Measurements from ENCODE around the gene MPC1. TPM values are rescaled to one million over a fixed set of nuclear protein-coding genes. Genes with fewer than 3 reads are reported as not detected.
A peak's percentile ranks its signal among the peaks of the same experiment; 100 is the strongest.

Gene MPC1
- total and polyA plus RNA-seq, 2 donors from 2014 or later, result 74.1 to 313 TPM

DNA sequence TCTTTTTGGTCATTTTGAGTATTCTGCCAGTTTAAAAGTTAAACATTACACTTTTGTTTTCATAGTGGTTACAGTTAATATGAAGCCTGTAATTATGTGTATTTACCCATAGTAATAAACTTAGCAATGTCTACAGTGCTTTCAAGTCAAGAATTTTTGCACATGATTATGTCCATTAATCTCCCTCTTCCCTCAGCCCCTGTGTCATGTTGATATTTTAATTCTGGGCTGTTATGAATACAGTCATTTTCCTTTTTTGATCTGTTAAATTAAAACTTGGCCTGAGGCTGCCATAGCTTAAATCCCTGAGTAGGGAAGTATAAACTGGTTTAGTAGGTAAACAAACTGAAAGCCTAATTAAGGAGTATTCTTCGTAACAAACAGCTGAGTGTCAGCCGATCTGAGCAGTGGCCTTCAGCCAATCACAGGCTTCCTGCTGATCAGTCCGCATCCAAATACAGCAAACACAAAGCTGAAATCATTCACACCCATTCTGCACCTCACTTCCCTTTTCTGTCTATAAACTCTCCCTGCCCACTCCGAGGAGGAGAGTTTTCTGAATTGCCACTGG, 30.9 kb downstream of the MPC1 start:
- Histone ChIP-seq H3K9ac (ENCODE audit: low read length in 3 of 3) (no peak overlapping the region), H3K27ac (ENCODE audit: low read depth in 2 of 2, low read length in 2 of 2) (no peak overlapping the region), H3K9me3 (ENCODE audit: control insufficient read depth in 2 of 3, insufficient read depth in 1 of 3, low read length in 3 of 3) (no peaks in the 10 kb centered on the region), H3K27me3 (ENCODE audit: control insufficient read depth, insufficient read depth, low read length) (no peaks in the 10 kb centered on the region), H3K4me3 (ENCODE audit: low read length in 3 of 3) (peak overlapping the region in 1 of 3 donors; percentile 13), H3K36me3 (ENCODE audit: control insufficient read depth in 2 of 3, insufficient read depth in 3 of 3, low read length in 3 of 3) (no peaks in the 10 kb centered on the region), H3K4me1 (ENCODE audit: control insufficient read depth in 2 of 3, insufficient read depth in 2 of 3, low read depth in 1 of 3, low read length in 3 of 3) (no peaks in the 10 kb centered on the region)
- peak in 2 of 5 donors; percentile 9 to 19 for DNase-seq
- no peak for FAIRE-seq
- intact Hi-C loops (cut with DNase I), result no loop called here
- no peak for TF ChIP-seq CTCF (IDR thresholded peaks at IDR 0.05; ENCODE audit: borderline replicate concordance, extremely low read depth, insufficient read depth)

- Histone ChIP-seq H3K36me3 (ENCODE audit: control insufficient read depth in 2 of 3, insufficient read depth in 3 of 3, low read length in 3 of 3) (no peaks in the 10 kb centered on the region), H3K4me1 (ENCODE audit: control insufficient read depth in 2 of 3, insufficient read depth in 2 of 3, low read depth in 1 of 3, low read length in 3 of 3) (peaks cover 0 to 1% (median 0%) of the 10 kb centered on the region in 3 donors), H3K9me3 (ENCODE audit: control insufficient read depth in 2 of 3, insufficient read depth in 1 of 3, low read length in 3 of 3) (no peaks in the 10 kb centered on the region), H3K4me3 (ENCODE audit: low read length in 3 of 3) (no peak overlapping the region), H3K27ac (ENCODE audit: low read depth in 2 of 2, low read length in 2 of 2) (no peak overlapping the region), H3K9ac (ENCODE audit: low read length in 3 of 3) (no peak overlapping the region), H3K27me3 (ENCODE audit: control insufficient read depth, insufficient read depth, low read length) (no peaks in the 10 kb centered on the region)
- FAIRE-seq (no peak), DNase-seq (no peak)
- intact Hi-C loops (cut with DNase I), result no loop called here
- no peak for TF ChIP-seq CTCF (IDR thresholded peaks at IDR 0.05; ENCODE audit: borderline replicate concordance, extremely low read depth, insufficient read depth)
These were observed 34.3 kb downstream of the MPC1 start for GRCh38 chr6:166348305-166348949.

GRCh38 chr6:166346965-166347364, 35.8 kb downstream of the MPC1 start:
- Histone ChIP-seq H3K36me3 (ENCODE audit: control insufficient read depth in 2 of 3, insufficient read depth in 3 of 3, low read length in 3 of 3) (no peaks in the 10 kb centered on the region), H3K9me3 (ENCODE audit: control insufficient read depth in 2 of 3, insufficient read depth in 1 of 3, low read length in 3 of 3) (no peaks in the 10 kb centered on the region), H3K4me3 (ENCODE audit: low read length in 3 of 3) (no peak overlapping the region), H3K27me3 (ENCODE audit: control insufficient read depth, insufficient read depth, low read length) (no peaks in the 10 kb centered on the region), H3K9ac (ENCODE audit: low read length in 3 of 3) (no peak overlapping the region), H3K4me1 (ENCODE audit: control insufficient read depth in 2 of 3, insufficient read depth in 2 of 3, low read depth in 1 of 3, low read length in 3 of 3) (peaks cover 2 to 5% (median 3%) of the 10 kb centered on the region in 3 donors), H3K27ac (ENCODE audit: low read depth in 2 of 2, low read length in 2 of 2) (no peak overlapping the region)
- no peak for TF ChIP-seq CTCF (IDR thresholded peaks at IDR 0.05; ENCODE audit: borderline replicate concordance, extremely low read depth, insufficient read depth)
- FAIRE-seq (no peak), DNase-seq (no peak)
- intact Hi-C loops (cut with DNase I), result no loop called here

Data from kidney (tissue), 14 donors.